Spleen (tissue), 11 donors: ENCODE measurements around the gene SLC26A11. TPM values are rescaled to one million over a fixed set of nuclear protein-coding genes. Genes with fewer than 3 reads are reported as not detected.
"Not testable (repeated sequence)": the region's sequence is repeated elsewhere in the genome, so short reads cannot be mapped to it uniquely, and the experiment has no call there.

ENCODE experiments used
- DNase-seq: peaks from one replicate; pipeline ENCODE4 v3.0.0-alpha.2; 2020
- H3K27ac ChIP-seq, 8 donors: fragments of 200-600 bp; sonication (generic) in 7 of 8; 1 replicate in 4 of 8; 2 replicates in 4 of 8; pipeline versions ENCODE4 v1.5.0 to v1.8.0; 2016 to 2021; ENCODE audit warnings: inconsistent platforms in 4 of 8, mild to moderate bottlenecking in 4 of 8, moderate library complexity in 1 of 8
- H3K27me3 ChIP-seq, 7 donors: fragments of 200-600 bp; sonication (generic) in 6 of 7; replicated peaks in 1 of 7; 1 replicate in 4 of 7; 2 replicates in 3 of 7; pipeline versions ENCODE4 v1.5.0 to v1.8.0; 2016 to 2021; ENCODE audit warnings: inconsistent platforms in 3 of 7, mild to moderate bottlenecking in 1 of 7
- H3K36me3 ChIP-seq, 6 donors: fragments of 200-600 bp; sonication (generic) in 5 of 6; 1 replicate in 4 of 6; 2 replicates in 2 of 6; pipeline versions ENCODE4 v1.5.0 to v1.8.0; 2016 to 2021; ENCODE audit warnings: inconsistent platforms in 2 of 6
- H3K4me1 ChIP-seq, 6 donors: fragments of 200-600 bp; sonication (generic) in 5 of 6; 1 replicate in 3 of 6; 2 replicates in 3 of 6; pipeline versions ENCODE4 v1.5.0 to v1.8.0; 2016 to 2021; ENCODE audit warnings: inconsistent platforms in 3 of 6
- H3K4me3 ChIP-seq, 8 donors: fragments of 200-600 bp; sonication (generic) in 7 of 8; 1 replicate in 4 of 8; 2 replicates in 4 of 8; pipeline versions ENCODE4 v1.5.0 to v1.8.0; 2016 to 2021; ENCODE audit warnings: inconsistent platforms in 4 of 8, mild to moderate bottlenecking in 4 of 8, moderate library complexity in 2 of 8
- H3K9me3 ChIP-seq, 8 donors: fragments of 200-600 bp; sonication (generic) in 7 of 8; 1 replicate in 4 of 8; 2 replicates in 4 of 8; pipeline versions ENCODE4 v1.5.0 to v1.8.0; 2016 to 2021; ENCODE audit warnings: inconsistent platforms in 4 of 8
- CTCF ChIP-seq, 11 experiments: fragments of 200-600 bp in 7 of 11; fragments of 450-650 bp in 4 of 11; sonication (generic) in 4 of 11; IDR thresholded peaks in 8 of 11; conservative IDR thresholded peaks in 3 of 11; 1 replicate in 7 of 11; 2 replicates in 4 of 11; pipeline versions ENCODE4 v1.4.0 to v1.8.0; 2016 to 2021; ENCODE audit warnings: antibody characterized with exemption in 11 of 11, inconsistent platforms in 4 of 11, mild to moderate bottlenecking in 1 of 11
- POLR2A ChIP-seq, 3 donors: fragments of 450-650 bp; IDR thresholded peaks; one replicate each; pipeline ENCODE4 v1.5.1; 2017; ENCODE audit warnings: antibody characterized with exemption in 3 of 3, mild to moderate bottlenecking in 1 of 3
- POLR2AphosphoS5 ChIP-seq, 3 donors: sonication (generic); formaldehyde crosslinking; IDR thresholded peaks; one replicate each; pipeline ENCODE4 v1.5.1; 2017; ENCODE audit warnings: antibody characterized with exemption in 3 of 3
- WGBS, 5 donors: extraction: QIAGEN DNeasy Blood & Tissue Kit in 3 of 5; methylation state at CpG; one replicate each; pipeline versions ENCODE4 v1.1.5 to v1.1.7; 2013 to 2018; 5-methylcytosine and 5-hydroxymethylcytosine counted together
- intact Hi-C: fragments of 100-400 bp; cut with DNase I; formaldehyde crosslinking; loops from one replicate; pipeline ENCODE4 v1.15.0; 2023; ENCODE audit warnings: low total_unique reads
- polyA plus RNA-seq, 3 donors: library from polyadenylated mRNA; stranded (reverse); fragments of 200-250 nt; gene quantifications; one replicate each; pipeline ENCODE4 v1.2.1, GENCODE V29; 2013
- total RNA-seq, 7 donors: library from RNA; depleted of rRNA in 3 of 7; stranded (reverse); fragments of >200 nt in 3 of 7; fragmentation: NEBNext Ultra II Directional in 4 of 7; extraction: Animal tissue kit (Norgen Biotek cat#: 25700) in 4 of 7; gene quantifications; one replicate each; pipeline versions ENCODE4 v1.1.0 to v1.2.1, GENCODE V29; 2016 to 2021
- donor health status: healthy with polysubstance abuse.
- donor health status: DM: no; HTN: no; CAD: no; lungs with moderate emphysema.
- donor health status: DM: no; HTN: no; CAD: no.
- donor health status: Bipolar disorder and iron deficiency.
- donor health status: healthy.
- donor health status: DM: no; HTN: no; CAD: no.
- donor health status: DM: yes; HTN: yes; CAD: no.

SLC26A11 gene
- total and polyA plus RNA-seq, 10 donors, result 6.8 to 39.7 (median 30.5) TPM

DNA sequence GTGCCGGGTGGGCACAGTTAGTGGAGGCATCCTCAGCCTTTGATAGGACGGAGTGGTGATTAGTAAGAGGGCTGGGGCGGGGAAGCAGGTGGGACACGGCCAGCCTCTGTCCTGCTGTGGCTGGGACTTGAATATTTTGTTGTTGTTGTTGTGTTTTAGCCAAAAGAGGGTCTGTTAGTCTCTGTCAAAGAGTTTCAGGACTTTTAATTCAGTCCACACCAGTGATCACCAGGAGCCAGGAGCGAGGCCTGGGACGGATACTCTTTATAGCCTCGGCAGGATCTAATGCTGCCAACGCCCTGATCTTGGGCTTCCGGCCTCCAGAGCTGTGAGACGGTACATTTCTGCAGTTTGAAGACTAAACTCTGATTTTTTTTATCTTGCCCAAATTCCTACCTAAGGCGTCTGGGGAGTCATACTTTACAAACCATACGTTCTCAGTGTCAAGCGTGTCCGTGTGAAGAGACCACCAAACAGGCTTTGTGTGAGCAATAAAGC lies 37.5 kb downstream of the SLC26A11 start:
- WGBS, 5 donors, result 79 to 87% (median 84%) methylated on average over 14 of the region's 14 CpGs
- no peak for TF ChIP-seq POLR2A (IDR thresholded peaks at IDR 0.05)
- no peak for TF ChIP-seq CTCF (IDR thresholded peaks at IDR 0.05 in 8 of 11, conservative IDR thresholded peaks at IDR 0.05 in 3 of 11)
- TF ChIP-seq POLR2AphosphoS5 (IDR thresholded peaks at IDR 0.05), result no peak
- no peak for DNase-seq
- Histone ChIP-seq H3K27ac (peak overlapping the region in 5 of 8 donors; percentile 51 to 98 (median 94)), H3K27me3 (no peaks in the 10 kb centered on the region), H3K4me3 (no peak overlapping the region), H3K9me3 (no peaks in the 10 kb centered on the region), H3K36me3 (peaks cover 0 to 9% (median 0%) of the 10 kb centered on the region in 6 donors), H3K4me1 (peaks cover 9 to 74% (median 64%) of the 10 kb centered on the region in 6 donors)
- intact Hi-C loops, result no loop called here

GRCh38 chr17:80258296-80258695 lies 38.1 kb downstream of the SLC26A11 start:
- H3K4me1 ChIP-seq, result peaks cover 14 to 74% (median 64%) of the 10 kb centered on the region in 6 donors
- peak overlapping the region in 5 of 8 donors; percentile 51 to 98 (median 94) for H3K27ac ChIP-seq
- H3K4me3 ChIP-seq, H3K9me3 ChIP-seq, intact Hi-C loops, DNase-seq, H3K27me3 ChIP-seq, H3K36me3 ChIP-seq: not testable (repeated sequence)
- 65 to 84% (median 76%) methylated on average over 2 of the region's 2 CpGs for WGBS, 5 donors

DNA sequence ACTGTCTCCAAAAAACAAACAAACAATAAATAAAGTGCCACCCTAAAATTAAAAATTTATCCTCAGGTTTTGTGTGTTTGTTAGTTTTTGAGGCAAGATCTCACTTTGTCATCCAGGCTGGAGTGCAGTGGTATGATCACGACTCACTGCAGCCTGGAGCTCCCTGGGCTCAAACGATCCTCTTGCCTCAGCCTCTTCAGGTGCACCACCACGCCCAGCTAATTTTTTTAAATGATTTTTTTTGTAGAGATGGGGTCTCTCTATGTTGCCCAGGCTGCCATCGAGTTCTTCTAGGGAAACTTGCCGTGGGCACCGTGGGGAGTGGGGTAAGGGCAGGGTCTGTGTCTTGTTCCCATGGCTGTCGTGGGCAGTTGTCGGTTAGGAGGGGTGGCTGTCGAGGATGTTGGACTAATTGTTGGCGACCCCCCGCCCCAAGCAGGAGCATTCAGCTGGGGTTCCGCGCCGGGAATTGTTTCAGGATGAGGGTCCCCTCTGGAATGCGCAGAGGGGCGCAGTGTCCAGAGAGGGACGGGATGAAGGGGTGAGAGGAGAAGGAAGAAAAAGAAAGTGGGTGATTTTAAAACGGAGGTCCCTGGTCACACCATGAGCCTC lies 39.3 kb downstream of the SLC26A11 start:
- intact Hi-C loops, result no loop called here
- Histone ChIP-seq H3K4me3 (peak overlapping the region; percentile 40 to 87 (median 65)), H3K4me1 (peaks cover 13 to 74% (median 64%) of the 10 kb centered on the region in 6 donors), H3K9me3 (no peaks in the 10 kb centered on the region), H3K27me3 (no peaks in the 10 kb centered on the region), H3K27ac (peak overlapping the region; percentile 88 to 98 (median 94)), H3K36me3 (peaks cover 0 to 4% (median 0%) of the 10 kb centered on the region in 6 donors)
- 40 to 67% (median 53%) methylated on average over 18 of the region's 18 CpGs for WGBS, 5 donors
- peak; percentile 84 for DNase-seq
- TF ChIP-seq POLR2AphosphoS5 (IDR thresholded peaks at IDR 0.05), result no peak
- TF ChIP-seq POLR2A (IDR thresholded peaks at IDR 0.05), result no peak
- no peak for TF ChIP-seq CTCF (IDR thresholded peaks at IDR 0.05 in 8 of 11, conservative IDR thresholded peaks at IDR 0.05 in 3 of 11)

DNA sequence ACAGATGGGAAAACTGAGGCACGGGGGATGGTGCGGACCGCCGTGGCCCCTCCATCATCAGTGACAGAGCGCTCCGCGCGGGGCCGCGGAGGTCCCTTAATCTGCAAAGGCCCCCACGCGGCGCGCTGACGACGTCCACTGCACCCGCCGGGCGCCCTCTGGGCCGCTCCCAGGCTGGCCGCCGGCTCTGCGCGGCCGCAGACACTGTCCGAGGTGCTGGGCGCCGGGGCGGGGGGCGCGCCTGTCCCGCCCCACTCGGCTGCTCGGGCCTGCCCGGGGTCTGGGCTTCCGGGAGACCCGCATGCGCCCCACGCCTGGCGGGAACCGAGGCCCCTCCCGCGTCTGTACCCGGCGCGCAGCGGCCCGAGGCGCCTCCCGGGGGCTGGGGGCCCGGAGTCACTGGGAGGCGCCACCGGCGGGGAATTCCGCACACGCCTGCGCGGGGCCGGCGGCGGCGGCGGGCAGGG lies 39.9 kb downstream of the SLC26A11 start:
- Histone ChIP-seq H3K9me3 (no peaks in the 10 kb centered on the region), H3K4me3 (peak overlapping the region; percentile 40 to 87 (median 65)), H3K27me3 (no peaks in the 10 kb centered on the region), H3K4me1 (peaks cover 18 to 74% (median 64%) of the 10 kb centered on the region in 6 donors), H3K27ac (peak overlapping the region; percentile 88 to 98 (median 94)), H3K36me3 (peaks cover 0 to 9% (median 0%) of the 10 kb centered on the region in 6 donors)
- WGBS, 5 donors, result 0 to 9% (median 2%) methylated on average over 15 to 63 of the region's 63 CpGs
- no peak for TF ChIP-seq CTCF (IDR thresholded peaks at IDR 0.05 in 8 of 11, conservative IDR thresholded peaks at IDR 0.05 in 3 of 11)
- peak in 2 of 3 donors; percentile 31 to 35 for TF ChIP-seq POLR2A (IDR thresholded peaks at IDR 0.05)
- TF ChIP-seq POLR2AphosphoS5 (IDR thresholded peaks at IDR 0.05), result peak; percentile 57 to 75 (median 72)
- peak; percentile 95 for DNase-seq
- intact Hi-C loops, result no loop called here
